NB4 (cell line): Measurements from ENCODE around the gene ATP6V0E1.

Experiments used
- DNase-seq: peaks from one replicate; pipeline ENCODE4 v3.0.0; 2010; ENCODE audit warnings: low read depth
- H3K4me3 ChIP-seq: one replicate; pipeline ENCODE4 v1.5.1; 2011; ENCODE audit warnings: mild to moderate bottlenecking, low read depth, low read length, moderate library complexity
- CTCF ChIP-seq: IDR thresholded peaks from one replicate; pipeline ENCODE4 v1.5.1; 2012; ENCODE audit warnings: low read depth, low read length
- MAX ChIP-seq: IDR thresholded peaks from 2 replicates; pipeline ENCODE4 v1.6.1; 2011; ENCODE audit warnings: low read depth, low read length
- MYC ChIP-seq: IDR thresholded peaks from 2 replicates; pipeline ENCODE4 v1.6.1; 2011; ENCODE audit warnings: low read depth, low read length
- POLR2A ChIP-seq: IDR thresholded peaks from 2 replicates; pipeline ENCODE4 v1.6.1; 2011; ENCODE audit warnings: mild to moderate bottlenecking; ENCODE audit not compliant: insufficient read length; ENCODE audit errors: extremely low read depth

Gene ATP6V0E1

GRCh38 chr5:172953776-172954675 is 29.5 kb upstream of the ATP6V0E1 start:
- H3K4me3 ChIP-seq = peak overlapping the region; percentile 38
- no peak for DNase-seq
- no peak for TF ChIP-seq CTCF
- no peak for TF ChIP-seq MYC
- TF ChIP-seq POLR2A = no peak
- TF ChIP-seq MAX = no peak

GRCh38 chr5:172954751-172955159 is 28.8 kb upstream of the ATP6V0E1 start:
- H3K4me3 ChIP-seq = peak overlapping the region; percentile 38
- no peak for TF ChIP-seq CTCF
- TF ChIP-seq MAX = no peak
- no peak for TF ChIP-seq POLR2A
- no peak for TF ChIP-seq MYC
- DNase-seq = peak; percentile 42

- no peak overlapping the region for H3K4me3 ChIP-seq
- no peak for TF ChIP-seq MYC
These were observed 27.3 kb upstream of the ATP6V0E1 start for GRCh38 chr5:172956228-172956627.

GRCh38 chr5:172956936-172957335 is 26.6 kb upstream of the ATP6V0E1 start:
- no peak for DNase-seq

More at GRCh38 chr5:172956228-172956627, 27.3 kb upstream of the ATP6V0E1 start:
- no peak for DNase-seq

GRCh38 chr5:172957458-172957857 is 26.1 kb upstream of the ATP6V0E1 start:
- H3K4me3 ChIP-seq = no peak overlapping the region
- TF ChIP-seq MAX (no peak), MYC (no peak), POLR2A (no peak), CTCF (no peak)
- DNase-seq = no peak

More at GRCh38 chr5:172956936-172957335, 26.6 kb upstream of the ATP6V0E1 start:
- TF ChIP-seq MAX (no peak), POLR2A (no peak), MYC (no peak), CTCF (no peak)
- no peak overlapping the region for H3K4me3 ChIP-seq

GRCh38 chr5:172958331-172959046 is 25.1 kb upstream of the ATP6V0E1 start:
- peak overlapping the region; percentile 7 for H3K4me3 ChIP-seq
- peak; percentile 66 for DNase-seq

More at GRCh38 chr5:172958331-172959046, 25.1 kb upstream of the ATP6V0E1 start:
- TF ChIP-seq MYC (no peak), POLR2A (no peak)
